HFFc6 (cell line): ENCODE data around the gene CACNA2D2. TPM values are rescaled to one million over a fixed set of nuclear protein-coding genes. Genes with fewer than 3 reads are reported as not detected.

ENCODE experiments used
- DNase-seq: peaks from one replicate; pipeline ENCODE4 v3.0.0-alpha.2; 2018
- H3K27ac Mint-ChIP-seq: 2 replicates; pipeline ENCODE4 v1.8.0; 2020; ENCODE audit warnings: mild to moderate bottlenecking, mixed read lengths
- H3K27me3 Mint-ChIP-seq: 2 replicates; pipeline ENCODE4 v1.8.0; 2021; ENCODE audit warnings: mild to moderate bottlenecking, moderate library complexity, mixed read lengths; ENCODE audit not compliant: insufficient read depth
- H3K36me3 Mint-ChIP-seq: 2 replicates; pipeline ENCODE4 v1.8.0; 2021; ENCODE audit warnings: low read depth, mixed read lengths
- H3K4me1 Mint-ChIP-seq: 2 replicates; pipeline ENCODE4 v1.8.0; 2020; ENCODE audit warnings: low read depth, mixed read lengths
- H3K4me3 Mint-ChIP-seq: 2 replicates; pipeline ENCODE4 v1.8.0; 2020; ENCODE audit warnings: mild to moderate bottlenecking, moderate library complexity, mixed read lengths
- H3K9me3 Mint-ChIP-seq: 2 replicates; pipeline ENCODE4 v1.8.0; 2020; ENCODE audit warnings: mild to moderate bottlenecking, mixed read lengths
- total RNA-seq, 6 experiments: library from RNA; stranded (reverse); fragmentation: NEBNext Ultra II Directional; extraction: Animal tissue kit (Norgen Biotek cat#: 25700); gene quantifications; 2 replicates in 1 of 6; 3 replicates in 5 of 6; pipeline ENCODE4 v1.2.3, GENCODE V29; 2021
- TF ChIP-seq, protein P1 (sequence below): fragments of 200-600 bp; sonication (generic); IDR thresholded peaks from 2 replicates; pipeline ENCODE4 v1.5.0; 2021; ENCODE audit warnings: antibody characterized with exemption, mild to moderate bottlenecking

The CACNA2D2 gene
- total RNA-seq, 6 experiments from 2014 or later: 0.09 TPM; not detected in 5

DNA sequence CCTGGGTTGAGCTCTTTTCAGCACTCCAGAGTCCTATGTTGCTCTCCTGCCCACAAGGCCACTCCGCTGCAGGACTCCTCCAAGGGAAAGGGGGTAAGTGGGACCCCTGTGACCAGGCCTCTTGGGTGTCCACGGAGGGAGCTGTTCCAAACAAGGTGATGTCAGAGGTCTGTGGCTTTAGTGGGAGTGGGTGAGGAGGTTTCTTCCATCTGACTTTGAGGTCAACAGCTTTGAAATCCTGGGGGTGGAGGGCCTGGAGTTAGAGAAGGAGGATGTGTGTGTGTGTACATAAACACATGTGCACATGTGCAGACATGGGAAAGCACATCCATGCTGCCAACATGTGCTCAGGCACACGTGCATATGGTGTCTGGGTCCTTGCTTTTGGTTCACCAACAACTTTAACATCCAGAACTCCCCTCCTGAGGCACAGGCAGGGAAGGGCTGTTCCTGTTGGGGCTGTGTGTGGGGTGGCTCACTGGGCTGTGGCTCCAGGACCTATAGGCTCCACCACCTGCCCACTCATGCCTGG is 92.8 kb downstream of the CACNA2D2 start:
- peaks cover 6% of the 10 kb centered on the region; the same call in 1 of the 2 replicates for H3K4me1 Mint-ChIP-seq
- TF ChIP-seq, protein P1, sequence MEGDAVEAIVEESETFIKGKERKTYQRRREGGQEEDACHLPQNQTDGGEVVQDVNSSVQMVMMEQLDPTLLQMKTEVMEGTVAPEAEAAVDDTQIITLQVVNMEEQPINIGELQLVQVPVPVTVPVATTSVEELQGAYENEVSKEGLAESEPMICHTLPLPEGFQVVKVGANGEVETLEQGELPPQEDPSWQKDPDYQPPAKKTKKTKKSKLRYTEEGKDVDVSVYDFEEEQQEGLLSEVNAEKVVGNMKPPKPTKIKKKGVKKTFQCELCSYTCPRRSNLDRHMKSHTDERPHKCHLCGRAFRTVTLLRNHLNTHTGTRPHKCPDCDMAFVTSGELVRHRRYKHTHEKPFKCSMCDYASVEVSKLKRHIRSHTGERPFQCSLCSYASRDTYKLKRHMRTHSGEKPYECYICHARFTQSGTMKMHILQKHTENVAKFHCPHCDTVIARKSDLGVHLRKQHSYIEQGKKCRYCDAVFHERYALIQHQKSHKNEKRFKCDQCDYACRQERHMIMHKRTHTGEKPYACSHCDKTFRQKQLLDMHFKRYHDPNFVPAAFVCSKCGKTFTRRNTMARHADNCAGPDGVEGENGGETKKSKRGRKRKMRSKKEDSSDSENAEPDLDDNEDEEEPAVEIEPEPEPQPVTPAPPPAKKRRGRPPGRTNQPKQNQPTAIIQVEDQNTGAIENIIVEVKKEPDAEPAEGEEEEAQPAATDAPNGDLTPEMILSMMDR: no peak
- peaks cover 42% of the 10 kb centered on the region for H3K27me3 Mint-ChIP-seq
- DNase-seq: no peak
- H3K4me3 Mint-ChIP-seq: no peak overlapping the region
- no peaks in the 10 kb centered on the region for H3K36me3 Mint-ChIP-seq
- H3K27ac Mint-ChIP-seq: no peak overlapping the region
- no peaks in the 10 kb centered on the region for H3K9me3 Mint-ChIP-seq

DNA sequence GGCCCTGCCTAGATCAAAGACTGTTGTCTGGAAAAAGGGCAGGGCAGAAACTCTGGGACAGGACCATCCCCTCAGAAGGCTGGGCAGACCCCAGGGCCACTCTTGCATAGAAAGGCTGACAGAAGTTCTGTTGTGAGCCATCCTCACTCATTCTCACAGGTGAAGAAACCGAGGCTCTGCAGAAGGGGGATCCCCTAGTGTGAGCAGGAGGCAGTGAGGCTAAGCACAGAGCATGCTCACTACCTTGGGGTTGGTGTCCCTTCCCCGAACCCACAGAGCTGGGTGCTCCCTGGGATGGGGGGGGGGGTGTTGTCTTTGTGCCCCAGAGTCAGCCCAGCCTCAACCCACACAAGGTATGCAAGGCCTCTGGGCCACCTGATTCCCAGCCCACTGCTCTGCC is 93.2 kb downstream of the CACNA2D2 start:
- Mint-ChIP-seq H3K4me3 (no peak overlapping the region), H3K36me3 (no peaks in the 10 kb centered on the region), H3K27me3 (peaks cover 41% of the 10 kb centered on the region), H3K9me3 (no peaks in the 10 kb centered on the region), H3K4me1 (peaks cover 6% of the 10 kb centered on the region; the same call in 1 of the 2 replicates), H3K27ac (no peak overlapping the region)
- DNase-seq: no peak
- TF ChIP-seq, protein P1: no peak

DNA sequence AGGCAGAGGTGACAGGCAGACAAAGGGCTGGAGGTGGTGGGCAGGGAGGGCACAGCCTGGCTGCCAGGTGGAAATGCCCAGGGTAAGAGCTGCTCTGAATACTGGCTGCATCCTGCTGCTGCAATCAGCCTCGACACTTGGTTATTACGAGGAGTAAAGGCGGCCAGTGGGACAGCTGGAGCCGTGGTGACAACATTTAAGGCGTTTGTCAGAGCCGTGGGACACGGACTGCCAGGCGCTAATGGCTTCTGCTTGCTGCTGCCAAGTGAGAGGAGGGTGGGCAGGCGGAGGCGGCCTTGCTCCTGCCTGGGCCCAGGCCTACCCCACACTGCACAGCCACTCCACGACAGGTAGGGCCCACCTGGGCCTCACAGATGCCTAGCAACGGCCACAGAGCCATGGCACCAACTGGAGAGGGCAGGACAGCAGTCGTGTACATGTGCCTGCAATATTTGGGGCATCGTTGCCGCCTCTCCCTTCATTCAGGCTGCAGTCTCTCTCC is 94.9 kb downstream of the CACNA2D2 start:
- no peak overlapping the region for H3K4me3 Mint-ChIP-seq
- no peak for DNase-seq
- TF ChIP-seq, protein P1: no peak
- peaks cover 6% of the 10 kb centered on the region; the same call in 1 of the 2 replicates for H3K4me1 Mint-ChIP-seq
- no peak overlapping the region for H3K27ac Mint-ChIP-seq
- no peaks in the 10 kb centered on the region for H3K36me3 Mint-ChIP-seq
- peaks cover 41% of the 10 kb centered on the region for H3K27me3 Mint-ChIP-seq
- no peaks in the 10 kb centered on the region for H3K9me3 Mint-ChIP-seq

DNA sequence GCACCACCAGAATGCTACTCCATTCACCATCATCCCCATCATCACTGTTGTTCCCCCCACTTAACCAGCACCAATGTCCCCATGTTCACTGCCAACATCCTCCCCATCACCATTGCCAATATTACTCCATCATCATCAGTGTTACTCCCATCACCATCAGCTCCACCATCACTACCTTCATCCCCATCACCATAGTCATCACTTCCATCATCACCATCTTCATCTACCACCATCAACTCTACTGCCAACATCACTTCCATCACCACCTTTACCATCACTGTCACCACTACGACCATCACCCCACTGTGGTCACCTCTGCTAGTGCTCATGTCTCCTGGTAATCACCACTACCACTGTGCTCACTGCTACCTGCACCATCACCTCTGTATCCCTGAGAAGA is 96.9 kb downstream of the CACNA2D2 start:
- TF ChIP-seq, protein P1: no peak
- Mint-ChIP-seq H3K27me3 (peaks cover 46% of the 10 kb centered on the region), H3K4me3 (no peak overlapping the region), H3K36me3 (no peaks in the 10 kb centered on the region), H3K9me3 (no peaks in the 10 kb centered on the region), H3K27ac (no peak overlapping the region), H3K4me1 (peaks cover 6% of the 10 kb centered on the region; the same call in 1 of the 2 replicates)
- DNase-seq: no peak

DNA sequence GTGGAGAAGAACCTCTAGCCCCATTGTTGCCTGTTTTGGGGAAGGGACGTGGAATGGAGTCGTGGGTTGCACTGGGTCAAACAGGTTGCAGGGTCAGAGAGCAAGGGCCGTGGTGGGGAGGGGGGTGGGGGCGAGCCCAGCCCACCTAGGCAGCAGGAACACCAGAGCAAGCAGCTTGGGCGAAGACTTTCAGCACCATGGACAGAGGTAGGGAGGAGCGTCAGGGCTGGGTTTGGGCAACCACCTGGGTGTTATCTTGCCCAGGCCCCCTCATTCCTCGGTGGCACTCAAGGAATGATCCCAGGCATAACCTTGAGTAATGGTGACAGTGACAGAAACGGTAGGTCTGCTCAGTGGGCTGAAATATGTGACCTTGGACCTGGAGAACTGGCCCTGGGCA is 98.2 kb downstream of the CACNA2D2 start:
- H3K9me3 Mint-ChIP-seq: no peaks in the 10 kb centered on the region
- TF ChIP-seq, protein P1: no peak
- H3K4me1 Mint-ChIP-seq: no peaks in the 10 kb centered on the region
- H3K27me3 Mint-ChIP-seq: peaks cover 38% of the 10 kb centered on the region
- no peak overlapping the region for H3K27ac Mint-ChIP-seq
- no peaks in the 10 kb centered on the region for H3K36me3 Mint-ChIP-seq
- H3K4me3 Mint-ChIP-seq: no peak overlapping the region
- no peak for DNase-seq
